HG03439 (cell line): ENCODE measurements around the gene ANKRD36.
"Not testable (repeated sequence)": the region's sequence is repeated elsewhere in the genome, so short reads cannot be mapped to it uniquely, and the experiment has no call there.

ENCODE experiments used
- ATAC-seq: cut with Tn5 transposase; IDR thresholded peaks from one replicate; pipeline ENCODE4 v1.9.1; 2021; ENCODE audit warnings: mild to moderate bottlenecking, moderate library complexity; ENCODE audit not compliant: unreplicated experiment

Gene ANKRD36

DNA sequence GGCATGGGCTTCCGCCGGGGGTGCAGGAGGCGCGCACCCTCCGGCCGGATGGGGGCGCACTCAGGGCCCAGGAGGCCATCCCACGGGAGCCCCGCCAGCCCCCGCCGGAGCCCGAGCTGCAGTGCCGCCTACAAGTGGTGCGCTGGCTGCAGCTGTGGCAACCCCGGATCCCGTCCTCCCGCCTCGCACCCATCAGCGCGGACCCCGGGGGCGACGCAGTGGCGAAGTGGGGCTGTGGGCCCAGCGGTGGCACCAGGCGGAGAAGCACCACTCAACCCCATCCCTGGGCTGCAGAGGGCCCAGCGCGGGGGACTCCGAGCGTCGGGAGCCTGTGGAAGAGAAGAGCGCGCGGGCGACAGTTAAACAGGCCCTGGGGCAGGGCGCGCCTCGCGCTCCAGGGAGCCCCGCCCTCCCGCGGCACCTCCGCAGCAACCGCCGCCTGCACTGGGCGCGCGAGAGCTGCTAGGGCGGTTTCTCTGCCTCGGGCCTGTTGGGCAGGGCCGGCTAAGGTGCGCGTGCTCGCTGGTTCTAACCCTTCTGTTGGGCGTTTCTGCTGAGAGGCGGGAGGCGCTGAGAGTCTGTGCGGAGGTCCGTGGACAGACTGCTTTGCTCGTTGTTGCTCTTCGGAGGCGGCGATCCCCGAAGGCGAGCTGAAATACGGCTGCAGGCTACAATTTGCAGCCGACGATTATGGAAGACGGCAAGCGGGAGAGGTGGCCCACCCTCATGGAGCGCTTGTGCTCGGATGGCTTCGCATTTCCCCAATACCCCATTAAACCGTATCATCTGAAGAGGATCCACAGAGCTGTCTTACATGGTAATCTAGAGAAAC is at the start of gene ANKRD36:
ANKRD36 (plus strand) TSS at position 104 of the 832 bp plus-strand sequence; CDS start at position 691, 587 bp downstream.
- peak; percentile 92 for ATAC-seq

DNA sequence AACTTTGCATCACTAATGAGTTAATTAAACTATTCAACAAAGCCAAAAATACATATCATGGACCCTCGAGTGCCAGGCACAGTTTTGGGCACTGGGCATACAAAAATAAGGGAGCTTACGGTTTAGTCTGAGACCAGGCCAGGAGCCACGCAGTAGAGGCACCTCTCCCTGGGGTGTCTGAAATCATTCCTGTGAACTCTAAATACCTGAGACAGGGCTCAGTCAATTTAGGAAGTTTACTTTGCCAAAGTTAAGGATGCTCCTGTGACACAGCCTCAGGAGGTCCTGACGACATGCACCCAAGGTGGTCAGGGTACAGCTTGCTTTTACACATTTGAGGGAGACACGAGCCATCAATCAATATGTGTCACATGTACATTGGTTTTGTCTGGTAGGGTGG is 46.9 kb upstream of the ANKRD36 start:
- ATAC-seq: not testable (repeated sequence)

DNA sequence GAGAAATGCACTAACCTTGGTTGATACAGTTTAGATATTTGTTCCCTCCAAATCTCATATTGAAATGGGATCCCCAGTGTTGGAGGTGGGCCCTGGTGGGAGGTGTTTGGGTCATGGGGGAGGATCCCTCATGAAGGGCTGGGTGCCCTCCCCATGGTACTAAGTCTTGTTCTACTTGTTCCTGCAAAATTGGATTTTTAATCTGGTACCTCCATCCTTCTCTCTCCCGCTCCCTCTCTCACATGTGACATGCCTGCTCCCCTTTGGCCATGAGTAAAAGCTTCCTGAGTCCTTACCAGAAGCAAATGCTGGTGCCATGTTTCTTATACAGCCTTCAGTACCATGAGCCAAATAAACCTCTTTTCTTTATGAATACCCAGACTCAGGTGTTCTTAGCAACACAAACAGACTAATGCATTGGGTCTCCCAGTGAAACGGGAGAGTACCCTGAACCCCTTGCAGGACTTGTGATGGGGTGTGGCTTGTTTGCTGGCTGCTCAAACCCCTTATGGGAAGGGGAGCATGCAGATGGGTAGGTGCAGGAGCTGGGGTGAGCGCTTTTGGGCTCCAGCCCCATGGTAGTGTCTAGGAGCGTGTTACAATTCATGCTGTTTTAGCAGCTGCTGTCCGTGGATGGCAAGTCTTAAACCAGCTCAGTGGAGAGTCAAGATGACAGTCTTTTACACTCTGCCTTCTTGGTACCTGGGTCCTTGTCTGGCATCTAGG is 45.5 kb upstream of the ANKRD36 start:
- ATAC-seq: no peak

DNA sequence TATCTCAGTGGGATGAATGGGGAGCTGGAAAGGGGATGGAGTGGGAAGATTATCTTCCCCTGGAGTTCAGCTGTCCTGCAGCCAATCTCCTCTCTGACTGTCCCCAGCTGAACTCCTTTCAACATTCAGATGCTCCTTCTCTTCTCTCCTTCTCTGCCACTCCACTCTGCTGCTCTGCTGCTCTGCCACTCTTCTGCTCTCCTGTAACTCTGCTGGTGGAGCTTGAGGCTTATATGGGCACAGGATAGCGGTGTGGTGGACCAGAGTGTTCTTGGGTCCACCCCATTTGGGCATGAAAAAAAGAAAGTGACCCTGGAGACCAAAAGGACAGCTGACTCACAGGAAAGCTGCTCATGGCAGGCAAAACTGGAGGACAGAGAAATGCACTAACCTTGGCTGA is 44.9 kb upstream of the ANKRD36 start:
- no peak for ATAC-seq

DNA sequence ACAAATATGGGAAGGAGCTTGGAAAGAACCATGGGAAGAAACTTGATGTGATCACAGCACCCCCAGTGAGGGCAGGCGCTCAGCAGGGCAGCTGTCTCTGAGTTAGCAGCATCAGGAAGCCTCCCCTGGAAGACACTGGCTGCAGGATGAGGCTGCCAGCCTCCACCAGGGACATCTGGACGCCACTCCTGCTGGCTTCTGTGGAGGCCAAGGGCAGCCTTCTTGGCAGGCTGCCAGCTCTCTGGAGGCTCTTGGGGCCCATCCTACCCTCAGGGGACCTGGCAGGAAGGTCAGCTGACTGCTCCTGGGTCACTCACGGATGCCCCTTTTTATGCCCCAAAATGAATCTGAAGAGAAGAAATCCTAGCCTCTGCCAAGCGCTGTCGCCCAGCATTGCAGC is 44.2 kb upstream of the ANKRD36 start:
- not testable (repeated sequence) for ATAC-seq

DNA sequence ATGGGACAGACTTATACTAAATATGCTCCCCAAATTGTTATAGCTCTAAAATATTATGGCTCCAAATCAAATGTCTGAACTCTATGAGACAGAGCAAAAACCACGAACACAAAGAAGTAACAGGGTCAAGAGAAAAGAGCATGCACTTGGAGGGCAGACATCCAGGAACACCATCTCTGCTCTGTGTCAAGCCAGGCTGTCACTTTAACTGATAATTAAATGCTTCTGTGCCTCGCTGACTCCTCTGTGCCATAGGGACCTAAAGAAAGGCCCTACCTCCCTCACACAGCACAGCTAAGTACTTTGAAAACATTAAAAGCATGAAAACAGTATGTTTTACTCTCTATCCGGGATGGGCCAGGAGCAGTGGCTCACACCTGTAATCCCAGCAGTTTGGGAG is 42.0 kb upstream of the ANKRD36 start:
- ATAC-seq: not testable (repeated sequence)

DNA sequence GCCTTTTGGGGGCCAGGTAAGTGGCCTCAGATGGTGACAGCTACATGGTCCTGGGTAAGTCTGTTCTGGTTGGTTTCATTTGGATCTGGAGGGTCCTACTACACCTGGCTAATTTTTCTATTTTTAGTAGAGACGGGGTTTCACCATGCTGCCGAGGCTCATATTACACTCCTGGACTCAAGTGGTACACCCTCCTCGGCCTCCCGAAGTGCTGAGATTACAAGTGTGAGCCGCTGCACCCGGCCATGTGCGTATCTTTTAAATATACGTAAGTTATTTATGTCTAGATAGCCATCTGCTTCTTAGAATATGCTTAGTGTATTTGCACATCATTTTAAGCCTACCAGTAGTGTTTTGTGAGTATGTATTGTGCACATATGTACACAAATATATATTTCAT is 35.7 kb upstream of the ANKRD36 start:
- ATAC-seq: not testable (repeated sequence)

DNA sequence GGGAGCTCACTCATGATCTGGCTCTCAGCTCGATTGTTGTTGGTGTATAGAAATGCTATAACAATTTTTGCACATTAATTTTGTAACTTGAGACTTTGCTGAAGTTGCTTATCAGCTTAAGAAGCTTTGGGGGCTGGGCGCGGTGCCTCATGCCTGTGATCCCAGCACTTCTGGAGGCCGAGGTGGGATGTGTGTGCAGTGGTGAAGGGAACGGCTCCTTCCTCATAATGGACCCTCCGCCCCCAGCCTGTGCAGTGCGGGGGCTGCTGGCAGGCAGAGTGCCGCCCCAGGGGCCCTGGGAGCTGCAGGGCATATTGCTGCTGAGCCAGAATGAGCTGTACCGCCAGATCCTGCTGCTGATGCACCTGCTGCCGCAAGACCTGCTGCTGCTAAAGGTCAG is 32.1 kb upstream of the ANKRD36 start:
- not testable (repeated sequence) for ATAC-seq

DNA sequence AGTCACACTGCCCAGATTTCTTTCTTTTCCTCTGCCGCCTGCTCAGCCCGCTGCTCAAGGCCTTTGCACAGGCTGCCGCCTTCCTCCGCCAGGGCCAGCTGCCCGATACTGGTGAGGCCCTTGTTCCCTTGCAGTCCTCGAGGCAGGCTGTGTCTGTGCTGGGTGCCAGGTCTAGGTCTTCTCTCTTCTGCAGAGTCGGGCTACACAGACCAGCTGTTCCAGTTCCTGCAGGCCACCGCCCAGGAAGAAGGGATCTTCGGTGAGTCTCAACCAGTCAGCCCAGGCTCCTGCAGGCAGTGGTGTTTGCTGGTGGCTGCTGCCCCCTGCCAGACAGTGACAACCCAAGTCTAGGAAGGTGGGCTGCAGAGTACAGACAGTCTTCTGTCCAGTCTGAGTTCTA is 30.7 kb upstream of the ANKRD36 start:
- not testable (repeated sequence) for ATAC-seq

DNA sequence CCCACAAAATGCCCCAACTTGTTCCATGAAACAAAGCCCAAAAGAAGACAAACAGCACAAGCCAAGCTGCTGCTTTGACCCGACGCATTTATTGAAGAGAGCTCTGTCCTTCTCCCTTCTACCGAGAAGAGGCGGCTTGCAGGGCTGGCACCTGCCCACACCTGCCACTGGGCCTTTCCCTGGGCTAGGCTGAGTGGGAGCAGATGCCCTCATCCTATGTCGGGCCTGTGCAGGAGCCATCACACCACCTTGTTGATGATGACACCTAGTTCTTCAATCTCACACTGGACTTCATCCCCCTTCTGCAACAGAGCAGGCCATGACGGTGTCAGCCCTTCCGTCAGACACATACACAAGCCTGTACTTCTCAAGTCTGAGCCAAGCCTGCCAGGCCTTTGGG is 29.4 kb upstream of the ANKRD36 start:
- not testable (repeated sequence) for ATAC-seq

DNA sequence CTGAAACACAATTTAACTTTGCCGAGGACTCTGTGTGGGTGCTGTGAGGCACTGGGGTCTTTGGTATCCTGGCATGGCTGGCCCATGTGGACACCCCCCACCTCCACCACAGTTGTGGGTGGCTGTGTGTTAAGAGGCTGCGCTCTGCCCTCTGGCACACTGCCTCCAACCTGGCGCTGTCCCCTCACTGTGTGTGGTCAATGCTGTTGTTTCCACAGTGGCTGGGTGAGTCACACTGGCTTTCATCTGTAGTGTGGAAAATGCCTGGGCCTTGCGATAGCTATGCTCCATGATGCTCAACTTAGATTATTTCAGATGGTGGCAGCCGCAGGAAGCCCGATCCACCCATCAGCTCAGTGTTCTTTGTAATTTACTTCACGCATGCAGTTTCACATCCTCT is 27.9 kb upstream of the ANKRD36 start:
- not testable (repeated sequence) for ATAC-seq

DNA sequence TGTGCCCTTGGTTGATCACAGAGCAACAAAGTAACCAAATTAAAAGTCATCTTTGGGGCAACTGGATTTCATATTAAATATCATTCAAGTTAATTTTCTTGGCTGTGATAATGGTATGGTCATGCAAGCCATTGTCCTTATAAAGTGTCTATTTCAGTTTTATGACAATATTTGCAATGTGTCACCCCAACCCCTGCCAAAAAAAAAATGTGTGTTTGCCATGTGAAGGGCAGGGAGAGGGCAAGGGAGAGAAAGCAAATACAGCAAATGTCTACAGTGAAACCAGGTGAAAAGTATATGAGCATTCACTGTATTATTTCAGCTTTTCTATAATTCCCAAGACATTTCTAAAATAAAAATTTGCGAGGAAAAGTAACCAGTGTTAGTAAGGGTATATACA is 24.2 kb upstream of the ANKRD36 start:
- not testable (repeated sequence) for ATAC-seq

DNA sequence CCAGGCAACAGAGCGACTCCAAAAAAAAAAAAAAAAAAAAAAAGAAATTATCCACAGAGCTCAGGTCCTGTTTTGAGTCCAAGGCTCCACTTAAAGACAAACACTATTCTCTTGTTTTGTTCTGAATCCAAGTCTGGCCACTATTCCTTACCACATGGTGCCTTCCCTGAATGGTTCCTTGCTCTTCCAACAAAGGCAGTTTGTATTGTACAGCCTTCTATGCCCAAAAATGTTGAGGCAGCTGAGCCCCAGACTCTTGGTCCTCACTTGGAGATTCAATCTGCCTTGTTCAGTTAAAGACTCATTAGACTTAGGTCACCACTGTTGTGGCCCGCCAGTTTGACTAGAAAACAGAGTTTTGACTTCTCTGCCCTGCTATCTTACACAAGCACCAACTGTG is 20.0 kb upstream of the ANKRD36 start:
- ATAC-seq: not testable (repeated sequence)

DNA sequence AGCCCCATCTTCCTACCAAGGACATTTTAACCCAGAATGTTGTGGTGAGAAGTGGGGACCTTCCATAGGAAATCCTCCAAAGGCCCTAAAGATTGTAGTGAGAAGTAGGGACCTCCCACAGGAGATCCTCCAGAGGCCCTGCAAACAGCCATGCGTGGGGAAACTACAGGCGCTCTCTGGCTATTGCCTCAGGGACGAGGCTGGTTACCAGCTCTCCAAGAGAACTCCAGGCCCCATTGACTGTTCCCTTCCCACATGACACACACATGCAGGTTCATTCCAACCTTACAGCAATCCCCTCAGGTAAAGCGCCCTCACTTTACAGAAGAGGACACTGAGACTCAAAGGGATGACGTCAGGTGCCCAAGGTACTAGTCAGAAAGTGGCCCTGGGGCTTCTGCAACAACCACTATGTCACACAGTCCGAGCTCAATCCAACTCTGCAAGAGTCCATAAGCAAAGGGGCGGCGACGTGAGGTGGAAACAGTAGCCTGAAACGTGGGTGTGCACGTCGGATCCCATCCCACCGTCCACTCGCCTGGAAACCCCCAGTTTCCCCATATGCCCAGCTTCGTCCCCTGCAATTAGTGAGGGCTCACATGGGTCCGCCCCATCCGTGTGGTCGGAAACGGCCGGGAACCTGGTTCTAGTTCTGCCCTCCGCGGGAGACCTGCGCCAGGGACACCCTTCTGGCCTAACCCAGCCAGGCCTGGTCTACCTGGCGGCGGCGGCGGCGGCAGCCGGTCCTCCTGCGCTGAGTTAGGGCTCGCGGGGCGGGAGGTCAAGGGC is 18.8 kb upstream of the ANKRD36 start:
- peak; percentile 45 for ATAC-seq

DNA sequence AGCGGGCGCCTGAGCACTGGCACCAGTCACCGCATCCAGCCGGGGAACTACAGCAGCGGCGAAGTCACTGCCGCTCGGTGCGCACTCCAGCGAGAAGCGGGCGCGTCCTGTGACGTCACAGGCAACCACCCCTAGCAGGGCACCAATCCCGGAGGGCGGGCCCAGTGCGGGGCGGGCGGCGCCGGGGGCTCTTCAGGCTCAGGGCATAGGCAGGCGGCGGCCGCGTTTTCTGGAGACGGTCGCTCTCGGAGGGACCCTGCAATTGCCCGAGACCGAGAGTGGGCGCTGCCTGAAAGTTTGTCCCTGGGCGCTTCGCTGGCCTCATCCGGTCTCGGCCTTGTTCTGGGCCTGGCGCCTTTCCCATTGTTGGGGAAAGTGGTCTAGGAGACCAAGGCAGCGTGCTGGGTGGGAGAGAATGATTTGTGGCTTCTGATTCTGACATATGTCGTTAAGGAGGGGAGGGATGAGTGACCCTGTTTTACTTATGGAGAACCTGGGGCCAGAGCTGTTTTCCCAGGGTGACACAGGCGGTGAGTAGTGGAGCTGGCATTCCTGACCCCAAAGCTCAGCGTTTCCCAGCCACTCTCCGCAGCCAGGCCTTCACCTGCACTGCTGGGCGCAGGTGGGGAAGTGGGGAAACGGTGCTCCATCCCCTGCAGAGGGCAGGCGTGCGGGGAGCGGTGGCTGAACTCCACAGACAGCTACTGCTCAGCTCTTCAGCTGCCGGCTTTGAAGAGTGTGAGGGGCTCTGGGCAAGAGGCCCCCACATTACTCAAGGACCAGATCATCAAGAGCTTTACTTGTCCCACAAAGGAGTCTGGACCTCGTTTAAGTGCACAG is 18.0 kb upstream of the ANKRD36 start, which contains the start of gene FAHD2B:
FAHD2B (minus strand) TSS at position 111 of the 840 bp plus-strand sequence. CDS start 3,176 bp downstream, outside the sequence.
- ATAC-seq: peak; percentile 84

DNA sequence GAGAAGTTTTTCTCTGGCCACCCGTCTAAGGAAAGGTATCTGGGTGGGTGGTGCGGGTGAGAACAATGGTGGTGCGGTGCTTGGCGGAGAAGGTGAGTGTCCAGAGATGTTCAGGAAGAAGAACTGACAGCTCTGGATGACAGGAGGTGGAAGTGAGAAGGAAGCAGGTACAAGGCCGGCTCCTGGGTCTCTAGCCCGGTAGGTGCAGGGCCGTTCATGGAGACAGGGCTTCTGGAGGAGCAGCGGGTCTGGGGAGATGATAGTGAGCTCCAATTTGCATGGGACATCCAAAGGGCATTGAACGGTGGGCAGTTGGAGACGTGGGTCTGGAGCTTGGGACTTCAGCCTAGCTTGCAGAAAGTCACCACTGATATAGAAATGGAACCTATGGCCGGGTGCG is 17.3 kb upstream of the ANKRD36 start:
- no peak for ATAC-seq

DNA sequence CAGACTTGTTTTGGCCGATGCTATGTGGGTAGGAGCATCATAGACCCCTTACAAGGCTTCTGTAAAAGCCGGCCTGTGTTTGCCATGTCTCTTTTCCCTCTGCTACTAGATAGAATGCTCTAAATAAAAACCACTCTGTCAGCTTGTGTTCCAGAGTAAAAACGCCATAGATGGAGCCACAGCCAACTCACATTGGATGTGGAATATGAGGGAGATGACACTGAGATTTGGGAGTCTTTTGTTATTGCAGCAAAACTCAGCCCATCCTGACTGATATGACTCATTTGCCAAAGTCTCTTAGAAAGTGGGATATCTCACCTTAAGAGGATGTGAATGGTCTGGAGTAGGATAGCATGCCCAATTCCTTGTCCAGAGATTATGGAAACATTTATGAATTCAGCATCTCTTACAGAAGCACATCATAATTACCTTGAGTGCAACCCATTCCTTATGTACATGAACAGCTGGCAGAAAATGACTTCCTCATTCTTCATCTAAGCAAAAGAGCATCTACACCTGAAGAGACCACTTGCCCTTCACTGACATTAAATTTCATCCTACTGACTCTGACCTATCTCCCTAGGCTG is 14.1 kb upstream of the ANKRD36 start:
- ATAC-seq: not testable (repeated sequence)

DNA sequence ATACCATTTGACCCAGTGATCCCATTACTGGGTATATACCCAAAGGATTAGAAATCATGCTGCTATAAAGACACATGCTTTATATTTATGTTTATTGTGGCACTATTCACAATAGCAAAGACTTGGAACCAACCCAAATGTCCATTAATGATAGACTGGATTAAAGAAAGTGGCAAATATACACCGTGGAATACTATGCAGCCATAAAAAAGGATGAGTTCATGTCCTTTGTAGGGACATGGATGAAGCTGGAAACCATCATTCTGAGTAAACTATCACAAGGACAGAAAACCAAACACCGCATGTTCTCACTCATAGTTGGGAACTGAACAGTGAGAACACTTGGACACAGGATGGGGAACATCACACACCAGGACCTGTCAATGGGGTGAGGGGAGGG is 6.1 kb upstream of the ANKRD36 start:
- ATAC-seq: not testable (repeated sequence)

DNA sequence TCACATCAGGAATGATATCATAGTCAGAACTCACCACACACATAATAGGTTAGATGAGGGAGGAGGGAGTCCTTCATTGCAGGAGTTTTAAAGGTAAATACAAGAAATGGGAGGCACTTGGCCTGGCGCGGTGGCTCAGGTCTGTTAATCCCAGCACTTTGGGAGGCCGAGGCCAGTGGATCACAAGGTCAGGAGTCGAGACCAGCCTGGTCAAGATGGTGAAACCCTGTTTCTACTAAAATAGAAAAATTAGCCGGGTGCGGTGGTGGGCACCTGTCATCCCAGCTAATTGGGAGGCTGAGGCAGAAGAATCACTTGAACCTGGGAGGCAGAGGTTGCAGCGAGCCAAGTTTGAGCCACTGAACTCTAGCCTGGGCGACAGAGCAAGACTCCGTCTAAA is 1.7 kb upstream of the ANKRD36 start:
- not testable (repeated sequence) for ATAC-seq
